Pancreas (tissue), 10 donors: ENCODE data around the gene C17orf114.

Source experiments
- ATAC-seq, 4 donors: fragments of 200-7000 bp; cut with Tn5 transposase; one replicate each; pipeline versions ENCODE4 v1.8.0 to v1.9.1; 2020; ENCODE audit warnings: mild to moderate bottlenecking in 4 of 4, moderate library complexity in 4 of 4
- DNase-seq, 6 donors: peaks; one replicate each; pipeline ENCODE4 v3.0.0-alpha.2; 2020
- FAIRE-seq: peaks from 2 replicates; lab custom pipeline; 2012; peaks lifted over from hg19 to GRCh38; lab: Jason Lieb, UNC
- H3K27ac ChIP-seq, 4 donors: fragments of 200-600 bp; sonication (generic); 1 replicate in 3 of 4; 2 replicates in 1 of 4; pipeline versions ENCODE4 v1.5.0 to v1.8.0; 2020
- H3K27me3 ChIP-seq, 4 donors: fragments of 200-600 bp; one replicate each; pipeline ENCODE4 v1.8.0; 2021
- H3K36me3 ChIP-seq, 3 donors: fragments of 200-600 bp; sonication (generic) in 1 of 3; one replicate each; pipeline versions ENCODE4 v1.5.0 to v1.8.0; 2020 to 2021
- H3K4me1 ChIP-seq, 3 donors: fragments of 200-600 bp; one replicate each; pipeline ENCODE4 v1.8.0; 2021
- H3K4me3 ChIP-seq, 4 donors: fragments of 200-600 bp; sonication (generic) in 2 of 4; one replicate each; pipeline versions ENCODE4 v1.5.0 to v1.8.0; 2020 to 2021
- H3K9me3 ChIP-seq, 4 donors: fragments of 200-600 bp; one replicate each; pipeline ENCODE4 v1.8.0; 2021
- CTCF ChIP-seq, 4 donors: fragments of 200-600 bp; sonication (generic) in 3 of 4; IDR thresholded peaks; one replicate each; pipeline versions ENCODE4 v1.5.0 to v1.8.0; 2021; ENCODE audit warnings: antibody characterized with exemption in 4 of 4
- WGBS, 2 donors: extraction: QIAGEN DNeasy Blood & Tissue Kit; methylation state at CpG; one replicate each; pipeline ENCODE4 v1.1.7; 2013; 5-methylcytosine and 5-hydroxymethylcytosine counted together
- intact Hi-C, 3 donors: fragments of 100-400 bp; cut with DNase I; formaldehyde crosslinking; loops; one replicate each; pipeline versions ENCODE4 v1.11.1 to v1.14.2; 2022
- donor health status: healthy with polysubstance abuse.
- donor health status: DM: no; HTN: no; CAD: no; lungs with moderate emphysema.
- donor health status: DM: no; HTN: no; CAD: no.
- donor health status: control.
- donor health status: control.
- donor health status: Bipolar disorder and iron deficiency.
- donor health status: DM: yes; HTN: yes; CAD: no.
- donor health status: DM: no; HTN: no; CAD: no.
- donor health status: DM: no; HTN: no; CAD: no.
- donor health status: DM: yes; HTN: yes; CAD: no.

C17orf114 gene

GRCh38 chr17:4845118-4845517 lies 43.0 kb upstream of the C17orf114 start:
- DNase-seq (no peak), ATAC-seq (peak in 2 of 4 donors; percentile 50 to 76), FAIRE-seq (no peak)
- intact Hi-C loops, result no loop called here
- no peak for TF ChIP-seq CTCF (IDR thresholded peaks at IDR 0.05)
- 77 to 85% methylated on average over 5 of the region's 5 CpGs for WGBS, 2 donors
- Histone ChIP-seq H3K36me3 (no peaks in the 10 kb centered on the region), H3K9me3 (no peaks in the 10 kb centered on the region), H3K27ac (peak overlapping the region in 1 of 4 donors; percentile 46), H3K4me1 (no peaks in the 10 kb centered on the region), H3K27me3 (no peaks in the 10 kb centered on the region), H3K4me3 (no peak overlapping the region)

GRCh38 chr17:4843321-4844000 lies 41.3 kb upstream of the C17orf114 start:
- intact Hi-C loops, result no loop called here

GRCh38 chr17:4842376-4842775 lies 40.2 kb upstream of the C17orf114 start:
- no peak for DNase-seq
- TF ChIP-seq CTCF (IDR thresholded peaks at IDR 0.05), result no peak
- no peak for FAIRE-seq
- WGBS, 2 donors, result 91 to 96% methylated on average over 3 of the region's 3 CpGs
- Histone ChIP-seq H3K9me3 (no peaks in the 10 kb centered on the region), H3K27ac (no peak overlapping the region), H3K27me3 (no peaks in the 10 kb centered on the region), H3K4me1 (peaks cover 8 to 11% (median 10%) of the 10 kb centered on the region in 3 donors), H3K36me3 (no peaks in the 10 kb centered on the region), H3K4me3 (no peak overlapping the region)
- intact Hi-C loops, result no loop called here
- ATAC-seq, result no peak

More at GRCh38 chr17:4843321-4844000, 41.3 kb upstream of the C17orf114 start:
- no peak for TF ChIP-seq CTCF (IDR thresholded peaks at IDR 0.05)
- ATAC-seq (no peak), FAIRE-seq (no peak), DNase-seq (no peak)
- 81 to 92% methylated on average over 9 of the region's 9 CpGs for WGBS, 2 donors
- Histone ChIP-seq H3K27me3 (no peaks in the 10 kb centered on the region), H3K27ac (peak overlapping the region in 1 of 4 donors; percentile 33), H3K4me3 (no peak overlapping the region), H3K4me1 (peaks cover 0 to under 1% (median 0%) of the 10 kb centered on the region in 3 donors), H3K36me3 (no peaks in the 10 kb centered on the region), H3K9me3 (no peaks in the 10 kb centered on the region)

GRCh38 chr17:4840893-4841242 lies 38.7 kb upstream of the C17orf114 start:
- H3K36me3 ChIP-seq, result no peaks in the 10 kb centered on the region
- TF ChIP-seq CTCF (IDR thresholded peaks at IDR 0.05), result no peak
- ATAC-seq (no peak), DNase-seq (no peak), FAIRE-seq (no peak)
- no peak overlapping the region for H3K4me3 ChIP-seq
- H3K4me1 ChIP-seq, result peaks cover 11 to 20% (median 12%) of the 10 kb centered on the region in 3 donors
- intact Hi-C loops, result no loop called here
- WGBS, 2 donors, result 91 to 94% methylated on average over 9 to 10 of the region's 10 CpGs
- H3K27ac ChIP-seq, result no peak overlapping the region
- H3K27me3 ChIP-seq, result no peaks in the 10 kb centered on the region
- H3K9me3 ChIP-seq, result no peaks in the 10 kb centered on the region
